PC-3 (cell line): Measurements from ENCODE around the gene COL15A1. TPM values are rescaled to one million over a fixed set of nuclear protein-coding genes. Genes with fewer than 3 reads are reported as not detected.

ENCODE experiments used
- ATAC-seq: fragments of 200-7000 bp; cut with Tn5 transposase; 2 replicates; pipeline ENCODE4 v1.9.1; 2020; ENCODE audit warnings: mild to moderate bottlenecking, moderate library complexity
- BruUV-seq: library from RNA; stranded (reverse); fragments of 400-500 nt; replicated peaks from 2 replicates; lab custom pipeline; 2021; lab: Mats Ljungman, UMichigan
- CTCF ChIA-PET: fragments of 300-600 bp; sonication (Branson Sonifier 250); formaldehyde crosslinking; loops from one replicate; lab custom pipeline; 2022; ENCODE audit warnings: antibody characterized with exemption; lab: Charles Lee
- POLR2A ChIA-PET: fragments of 300-600 bp; sonication (Branson Sonifier 250); formaldehyde crosslinking; loops from one replicate; lab custom pipeline; 2022; ENCODE audit warnings: antibody characterized with exemption; ENCODE audit not compliant: unreplicated experiment; lab: Charles Lee
- DNase-seq: peaks from one replicate; pipeline ENCODE4 v3.0.0-alpha.2; 2015
- H2AFZ ChIP-seq: fragments of 300-600 bp; sonication (generic); 2 replicates; pipeline ENCODE4 v1.6.0; 2016; ENCODE audit warnings: antibody characterized with exemption, low read length
- H3F3A ChIP-seq: fragments of 300-600 bp; sonication (generic); one replicate; pipeline ENCODE4 v1.6.0; 2017; ENCODE audit warnings: antibody characterized with exemption, low read length, control low read depth, mild to moderate bottlenecking; ENCODE audit not compliant: unreplicated experiment
- H3K27ac ChIP-seq: fragments of 300-600 bp; sonication (generic); 2 replicates; pipeline ENCODE4 v1.5.1; 2016; ENCODE audit warnings: mild to moderate bottlenecking, low read length
- H3K27me3 ChIP-seq: fragments of 300-600 bp; sonication (generic); 2 replicates; pipeline ENCODE4 v1.6.1; 2016; ENCODE audit warnings: low read length, mixed read lengths
- H3K36me3 ChIP-seq: fragments of 300-600 bp; sonication (generic); 2 replicates; pipeline ENCODE4 v1.6.1; 2016; ENCODE audit warnings: low read depth, mixed run types, low read length, mixed read lengths
- H3K4me1 ChIP-seq: fragments of 300-600 bp; sonication (generic); 2 replicates; pipeline ENCODE4 v1.5.1; 2016; ENCODE audit warnings: low read length; ENCODE audit not compliant: insufficient read depth
- H3K4me2 ChIP-seq: fragments of 300-600 bp; sonication (generic); 2 replicates; pipeline ENCODE4 v1.6.0; 2016; ENCODE audit warnings: low read length
- H3K4me3 ChIP-seq: fragments of 300-600 bp; sonication (generic); 2 replicates; pipeline ENCODE4 v1.5.1; 2016; ENCODE audit warnings: mild to moderate bottlenecking, low read length, mixed read lengths
- H3K79me2 ChIP-seq: fragments of 300-600 bp; sonication (generic); 2 replicates; pipeline ENCODE4 v1.6.1; 2017; ENCODE audit warnings: low read length, mixed read lengths
- H3K9ac ChIP-seq: fragments of 300-600 bp; sonication (generic); 2 replicates; pipeline ENCODE4 v1.6.0; 2016; ENCODE audit warnings: mild to moderate bottlenecking, low read length
- H3K9me2 ChIP-seq: fragments of 300-600 bp; sonication (generic); replicated peaks from 2 replicates; pipeline ENCODE4 v1.6.1; 2016; ENCODE audit warnings: mixed run types, low read length, mixed read lengths
- H3K9me3 ChIP-seq: fragments of 300-600 bp; sonication (generic); 2 replicates; pipeline ENCODE4 v1.6.1; 2016; ENCODE audit warnings: low read length, mixed read lengths
- H4K20me1 ChIP-seq: fragments of 300-600 bp; sonication (generic); 2 replicates; pipeline ENCODE4 v1.6.1; 2016; ENCODE audit warnings: low read length, mixed read lengths
- EZH2 ChIP-seq: fragments of 300-600 bp; sonication (generic); IDR thresholded peaks from one replicate; pipeline ENCODE4 v1.6.1; 2017; ENCODE audit warnings: antibody characterized with exemption, mild to moderate bottlenecking, low read length; ENCODE audit not compliant: unreplicated experiment
- EZH2phosphoT487 ChIP-seq: fragments of 300-600 bp; sonication (generic); IDR thresholded peaks from 2 replicates; pipeline ENCODE4 v1.6.1; 2018; ENCODE audit warnings: mild to moderate bottlenecking, antibody characterized with exemption, low read length, borderline replicate concordance
- intact Hi-C: fragments of 100-400 bp; cut with micrococcal nuclease; formaldehyde crosslinking; loops from 2 replicates; pipeline ENCODE4 v1.9.0; 2023
- total RNA-seq: library from RNA; depleted of rRNA; stranded (reverse); fragments of >200 nt; gene quantifications from 2 replicates; pipeline ENCODE4 v1.2.3, GENCODE V29; 2014
- TF ChIP-seq, protein P1 (sequence below): fragments of 300-600 bp; sonication (generic); conservative IDR thresholded peaks from 2 replicates; pipeline ENCODE4 v1.5.1; 2017; ENCODE audit warnings: antibody characterized with exemption, low read depth, mild to moderate bottlenecking, low read length

The COL15A1 gene
- total RNA-seq, 1 experiment from 2014 or later, result 0.04 TPM

DNA sequence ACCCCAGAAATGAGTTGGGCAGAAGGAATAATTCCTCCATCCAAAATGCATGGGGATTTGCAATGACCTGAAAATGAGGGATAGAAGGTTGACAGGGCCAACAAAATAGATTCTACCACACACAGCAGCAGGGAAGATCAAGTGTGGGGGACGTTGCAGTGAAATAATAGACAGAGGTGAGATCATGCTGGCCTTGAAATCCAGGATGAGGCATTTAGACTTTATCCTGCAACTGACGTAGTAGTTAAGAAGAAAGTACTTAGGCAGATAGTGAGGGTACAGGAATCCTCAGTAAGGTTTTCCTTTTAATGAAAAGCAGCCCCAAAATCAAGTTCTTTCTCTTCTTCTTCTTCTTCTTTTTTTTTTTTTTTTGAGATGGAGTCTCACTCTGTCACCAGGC lies 129.6 kb downstream of the COL15A1 start:
- BruUV-seq, result no TSS peak
- Histone ChIP-seq H3K4me2 (no peak overlapping the region), H3K4me1 (peaks cover 8% of the 10 kb centered on the region), H3K9me2 (no peaks in the 10 kb centered on the region), H3K27ac (no peak overlapping the region), H3K36me3 (no peaks in the 10 kb centered on the region), H3K4me3 (no peak overlapping the region), H2AFZ (no peak overlapping the region), H3K9me3 (no peaks in the 10 kb centered on the region), H4K20me1 (no peaks in the 10 kb centered on the region), H3K79me2 (no peaks in the 10 kb centered on the region), H3K9ac (no peak overlapping the region), H3K27me3 (no peaks in the 10 kb centered on the region), H3F3A (no peaks in the 10 kb centered on the region)
- CTCF ChIA-PET, result no interaction called here
- TF ChIP-seq, protein P1, sequence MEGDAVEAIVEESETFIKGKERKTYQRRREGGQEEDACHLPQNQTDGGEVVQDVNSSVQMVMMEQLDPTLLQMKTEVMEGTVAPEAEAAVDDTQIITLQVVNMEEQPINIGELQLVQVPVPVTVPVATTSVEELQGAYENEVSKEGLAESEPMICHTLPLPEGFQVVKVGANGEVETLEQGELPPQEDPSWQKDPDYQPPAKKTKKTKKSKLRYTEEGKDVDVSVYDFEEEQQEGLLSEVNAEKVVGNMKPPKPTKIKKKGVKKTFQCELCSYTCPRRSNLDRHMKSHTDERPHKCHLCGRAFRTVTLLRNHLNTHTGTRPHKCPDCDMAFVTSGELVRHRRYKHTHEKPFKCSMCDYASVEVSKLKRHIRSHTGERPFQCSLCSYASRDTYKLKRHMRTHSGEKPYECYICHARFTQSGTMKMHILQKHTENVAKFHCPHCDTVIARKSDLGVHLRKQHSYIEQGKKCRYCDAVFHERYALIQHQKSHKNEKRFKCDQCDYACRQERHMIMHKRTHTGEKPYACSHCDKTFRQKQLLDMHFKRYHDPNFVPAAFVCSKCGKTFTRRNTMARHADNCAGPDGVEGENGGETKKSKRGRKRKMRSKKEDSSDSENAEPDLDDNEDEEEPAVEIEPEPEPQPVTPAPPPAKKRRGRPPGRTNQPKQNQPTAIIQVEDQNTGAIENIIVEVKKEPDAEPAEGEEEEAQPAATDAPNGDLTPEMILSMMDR, result no peak
- TF ChIP-seq EZH2phosphoT487 (no peak), EZH2 (no peak)
- no peak for DNase-seq
- ATAC-seq, result no peak
- intact Hi-C loops, result no loop called here
- POLR2A ChIA-PET, result no interaction called here

DNA sequence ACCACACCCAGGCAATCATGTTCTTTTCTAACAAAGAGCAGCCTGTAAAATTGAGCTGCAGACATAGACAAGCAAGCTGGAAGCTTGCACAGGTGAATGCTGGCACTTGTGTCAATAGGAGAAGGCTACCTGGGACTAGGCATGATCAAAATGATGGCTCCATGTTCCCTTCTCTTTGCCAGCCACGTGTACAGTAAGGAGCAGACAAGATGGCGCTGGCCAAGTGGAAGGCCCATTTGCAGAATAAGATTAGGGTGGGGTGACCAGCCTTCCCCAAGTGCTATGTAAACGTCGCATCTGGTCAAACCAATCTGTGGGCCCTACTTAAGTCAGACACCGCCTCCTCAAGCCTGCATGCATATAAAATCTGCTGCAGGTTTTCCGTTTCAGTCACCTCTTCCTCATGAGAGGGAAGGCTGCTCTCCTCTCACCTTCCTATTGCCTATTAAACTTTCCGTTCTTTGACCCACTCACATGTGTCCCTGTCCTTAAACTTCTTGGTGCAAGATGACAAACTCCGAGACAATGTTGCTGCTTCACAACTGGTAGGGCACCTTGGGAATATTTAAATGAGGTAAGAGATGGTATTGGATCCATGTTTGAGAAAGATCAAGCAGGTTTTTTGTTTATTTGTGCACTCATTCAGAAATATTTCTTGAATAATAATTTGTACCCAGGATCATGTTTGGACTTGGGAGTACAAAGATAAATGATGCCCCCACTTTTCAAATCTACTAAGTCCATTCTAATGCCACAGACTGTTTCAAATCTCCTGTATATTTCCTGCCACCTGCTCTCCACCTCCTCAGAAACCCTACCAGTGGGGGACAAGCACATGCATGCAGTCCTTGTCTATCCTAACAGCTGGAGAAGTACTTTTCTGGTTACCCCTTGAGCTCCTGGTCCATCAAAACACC lies 130.5 kb downstream of the COL15A1 start:
- BruUV-seq, result no TSS peak
- Histone ChIP-seq H3K9me3 (no peaks in the 10 kb centered on the region), H3K79me2 (no peaks in the 10 kb centered on the region), H2AFZ (no peak overlapping the region), H3K4me2 (no peak overlapping the region), H3K27ac (no peak overlapping the region), H3K9ac (no peak overlapping the region), H3K4me3 (no peak overlapping the region), H3F3A (no peaks in the 10 kb centered on the region), H3K36me3 (no peaks in the 10 kb centered on the region), H3K9me2 (no peaks in the 10 kb centered on the region), H3K4me1 (peaks cover 8% of the 10 kb centered on the region), H4K20me1 (no peaks in the 10 kb centered on the region), H3K27me3 (no peaks in the 10 kb centered on the region)
- DNase-seq (no peak), ATAC-seq (no peak)
- POLR2A ChIA-PET, result no interaction called here
- TF ChIP-seq EZH2, result no peak
- TF ChIP-seq, protein P1, result no peak
- no peak for TF ChIP-seq EZH2phosphoT487
- CTCF ChIA-PET, result no interaction called here
- intact Hi-C loops, result no loop called here

GRCh38 chr9:99074902-99075245 lies 131.2 kb downstream of the COL15A1 start:
- peaks cover 8% of the 10 kb centered on the region for H3K4me1 ChIP-seq
- H3K9me3 ChIP-seq, result no peaks in the 10 kb centered on the region
- no peak overlapping the region for H3K9ac ChIP-seq
- DNase-seq (no peak), ATAC-seq (no peak)
- H3K27ac ChIP-seq, result peak overlapping the region; percentile 43; the same call in 1 of the 2 replicates
- POLR2A ChIA-PET, result no interaction called here
- no peaks in the 10 kb centered on the region for H4K20me1 ChIP-seq
- H3K9me2 ChIP-seq, result no peaks in the 10 kb centered on the region
- intact Hi-C loops, result no loop called here
- no peaks in the 10 kb centered on the region for H3K27me3 ChIP-seq
- H3K36me3 ChIP-seq, result no peaks in the 10 kb centered on the region
- peak overlapping the region; percentile 59 for H3K4me2 ChIP-seq
- BruUV-seq, result no TSS peak
- H3K79me2 ChIP-seq, result no peaks in the 10 kb centered on the region
- no peaks in the 10 kb centered on the region for H3F3A ChIP-seq
- H2AFZ ChIP-seq, result no peak overlapping the region
- no peak for TF ChIP-seq EZH2phosphoT487
- TF ChIP-seq EZH2, result no peak
- TF ChIP-seq, protein P1, result no peak
- H3K4me3 ChIP-seq, result no peak overlapping the region
- CTCF ChIA-PET, result no interaction called here
